Measurements from ENCODE around the gene TBC1D1.

GRCh38 chr4:37864786-37865185, 26.1 kb upstream of the TBC1D1 start:
- TF ChIP-seq CTCF (IDR thresholded peaks at IDR 0.05; ENCODE audit: low read depth, low read length, poor library complexity, severe bottlenecking): no peak
- TF ChIP-seq EZH2phosphoT487 (IDR thresholded peaks at IDR 0.05; ENCODE audit: borderline replicate concordance, low read length): no peak

All from DOHH2 (cell line).